HG03469 (cell line): Measurements from ENCODE around the gene LDLRAD4.

ENCODE experiments used
- ATAC-seq: cut with Tn5 transposase; IDR thresholded peaks from one replicate; pipeline ENCODE4 v1.9.1; 2021; ENCODE audit warnings: mild to moderate bottlenecking, moderate library complexity, moderate number of reproducible peaks; ENCODE audit not compliant: unreplicated experiment

The LDLRAD4 gene

GRCh38 chr18:13420969-13421686 is 202.6 kb downstream of the LDLRAD4 start:
- ATAC-seq, result no peak

GRCh38 chr18:13422541-13423147 is 204.1 kb downstream of the LDLRAD4 start:
- no peak for ATAC-seq

GRCh38 chr18:13423352-13423751 is 204.8 kb downstream of the LDLRAD4 start:
- no peak for ATAC-seq

- no peak for ATAC-seq
These were observed 205.8 kb downstream of the LDLRAD4 start for GRCh38 chr18:13424363-13424762.

- no peak for ATAC-seq
These were observed 207.0 kb downstream of the LDLRAD4 start for GRCh38 chr18:13425357-13426091.

- no peak for ATAC-seq
These were observed 208.8 kb downstream of the LDLRAD4 start for GRCh38 chr18:13427354-13427753.

GRCh38 chr18:13428319-13428718 is 209.8 kb downstream of the LDLRAD4 start:
- no peak for ATAC-seq

- no peak for ATAC-seq
These were observed 210.5 kb downstream of the LDLRAD4 start for GRCh38 chr18:13429016-13429415.

GRCh38 chr18:13429884-13430510 is 211.4 kb downstream of the LDLRAD4 start:
- ATAC-seq, result no peak

- no peak for ATAC-seq
These were observed 212.1 kb downstream of the LDLRAD4 start for GRCh38 chr18:13430663-13431062.

GRCh38 chr18:13431886-13432285 is 213.3 kb downstream of the LDLRAD4 start:
- ATAC-seq, result no peak

- ATAC-seq, result no peak
These were observed 214.6 kb downstream of the LDLRAD4 start for GRCh38 chr18:13433125-13433524.

GRCh38 chr18:13433685-13434084 is 215.1 kb downstream of the LDLRAD4 start:
- no peak for ATAC-seq

- ATAC-seq, result no peak
These were observed 216.3 kb downstream of the LDLRAD4 start for GRCh38 chr18:13434854-13435253.

- ATAC-seq, result no peak
These were observed 217.2 kb downstream of the LDLRAD4 start for GRCh38 chr18:13435586-13436333.

- no peak for ATAC-seq
These were observed 218.0 kb downstream of the LDLRAD4 start for GRCh38 chr18:13436576-13436975.

- no peak for ATAC-seq
These were observed 218.5 kb downstream of the LDLRAD4 start for GRCh38 chr18:13437034-13437433.

GRCh38 chr18:13437796-13438506 is 219.4 kb downstream of the LDLRAD4 start:
- no peak for ATAC-seq

GRCh38 chr18:13438507-13439056 is 220.0 kb downstream of the LDLRAD4 start:
- no peak for ATAC-seq

GRCh38 chr18:13439461-13439860 is 220.9 kb downstream of the LDLRAD4 start:
- ATAC-seq, result no peak
